HG02852 (cell line): ENCODE results near the gene SNX3.
"Not testable (repeated sequence)": the region's sequence is repeated elsewhere in the genome, so short reads cannot be mapped to it uniquely, and the experiment has no call there.

Experiments
- ATAC-seq: cut with Tn5 transposase; IDR thresholded peaks from one replicate; pipeline ENCODE4 v1.9.1; 2021; ENCODE audit warnings: mild to moderate bottlenecking, moderate library complexity; ENCODE audit not compliant: unreplicated experiment

Gene SNX3

GRCh38 chr6:108260809-108261569, at the start of gene SNX3:
Gene SNX3, minus strand, starts transcription at chr6:108261040. Its CDS starts 119 bp downstream, at chr6:108260921.
- peak; percentile 86 for ATAC-seq

GRCh38 chr6:108309844-108310243, 49.0 kb upstream of the SNX3 start:
- ATAC-seq = no peak

GRCh38 chr6:108308641-108309040, 47.8 kb upstream of the SNX3 start:
- not testable (repeated sequence) for ATAC-seq

GRCh38 chr6:108304646-108305045, 43.8 kb upstream of the SNX3 start:
- ATAC-seq = no peak

- ATAC-seq = no peak
Observed at GRCh38 chr6:108302386-108302785, 41.5 kb upstream of the SNX3 start.

- no peak for ATAC-seq
Observed at GRCh38 chr6:108295676-108296075, 34.8 kb upstream of the SNX3 start.

GRCh38 chr6:108294727-108295625, 34.1 kb upstream of the SNX3 start, which contains the start of gene AFG1L:
Gene AFG1L, plus strand, starts transcription at chr6:108295054. Its CDS starts 26 bp downstream, at chr6:108295080.
- peak; percentile 89 for ATAC-seq

GRCh38 chr6:108294297-108294726, 33.5 kb upstream of the SNX3 start:
- ATAC-seq = peak; percentile 28

- no peak for ATAC-seq
Observed at GRCh38 chr6:108293527-108294296, 32.9 kb upstream of the SNX3 start.

- ATAC-seq = not testable (repeated sequence)
Observed at GRCh38 chr6:108292561-108292960, 31.7 kb upstream of the SNX3 start.

GRCh38 chr6:108291091-108291490, 30.3 kb upstream of the SNX3 start:
- ATAC-seq = no peak

GRCh38 chr6:108288742-108289141, 27.9 kb upstream of the SNX3 start:
- no peak for ATAC-seq

GRCh38 chr6:108287373-108287772, 26.5 kb upstream of the SNX3 start:
- no peak for ATAC-seq

- no peak for ATAC-seq
Observed at GRCh38 chr6:108286366-108286765, 25.5 kb upstream of the SNX3 start.

- no peak for ATAC-seq
Observed at GRCh38 chr6:108285381-108285780, 24.5 kb upstream of the SNX3 start.

GRCh38 chr6:108277831-108278230, 17.0 kb upstream of the SNX3 start:
- ATAC-seq = no peak

GRCh38 chr6:108277295-108277694, 16.5 kb upstream of the SNX3 start:
- ATAC-seq = no peak

GRCh38 chr6:108275976-108276375, 15.1 kb upstream of the SNX3 start:
- no peak for ATAC-seq

- no peak for ATAC-seq
Observed at GRCh38 chr6:108274546-108274945, 13.7 kb upstream of the SNX3 start.

- not testable (repeated sequence) for ATAC-seq
Observed at GRCh38 chr6:108269955-108270354, 9.1 kb upstream of the SNX3 start.

- ATAC-seq = no peak
Observed at GRCh38 chr6:108268845-108269244, 8.0 kb upstream of the SNX3 start.
